ENCODE results near the gene MTMR4.

DNA sequence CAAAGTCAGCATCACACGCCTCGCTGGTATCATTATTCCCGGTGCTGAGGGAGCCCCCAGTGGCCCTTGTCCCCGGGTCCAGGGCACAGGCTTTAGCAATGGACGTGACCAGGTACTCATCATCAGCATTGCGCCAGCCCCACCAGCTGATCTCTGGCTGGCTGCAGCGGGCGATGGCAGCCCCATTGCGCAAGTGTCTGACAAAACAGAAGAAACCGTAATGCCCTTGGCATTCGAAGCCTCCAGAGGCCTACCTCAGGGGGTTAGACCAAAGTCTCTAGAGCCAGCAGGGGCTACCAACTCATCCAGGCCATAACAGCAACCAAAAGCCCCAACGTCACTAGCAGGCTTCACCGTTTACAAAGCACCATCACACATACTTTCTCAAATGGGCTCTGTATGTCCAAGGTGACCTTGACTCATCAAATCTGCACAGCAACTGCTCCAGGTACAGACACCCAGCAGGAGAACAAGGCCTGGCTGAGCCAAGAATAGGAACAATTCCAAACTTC, 7.3 kb downstream of the MTMR4 start:
- TF ChIP-seq, protein P1, sequence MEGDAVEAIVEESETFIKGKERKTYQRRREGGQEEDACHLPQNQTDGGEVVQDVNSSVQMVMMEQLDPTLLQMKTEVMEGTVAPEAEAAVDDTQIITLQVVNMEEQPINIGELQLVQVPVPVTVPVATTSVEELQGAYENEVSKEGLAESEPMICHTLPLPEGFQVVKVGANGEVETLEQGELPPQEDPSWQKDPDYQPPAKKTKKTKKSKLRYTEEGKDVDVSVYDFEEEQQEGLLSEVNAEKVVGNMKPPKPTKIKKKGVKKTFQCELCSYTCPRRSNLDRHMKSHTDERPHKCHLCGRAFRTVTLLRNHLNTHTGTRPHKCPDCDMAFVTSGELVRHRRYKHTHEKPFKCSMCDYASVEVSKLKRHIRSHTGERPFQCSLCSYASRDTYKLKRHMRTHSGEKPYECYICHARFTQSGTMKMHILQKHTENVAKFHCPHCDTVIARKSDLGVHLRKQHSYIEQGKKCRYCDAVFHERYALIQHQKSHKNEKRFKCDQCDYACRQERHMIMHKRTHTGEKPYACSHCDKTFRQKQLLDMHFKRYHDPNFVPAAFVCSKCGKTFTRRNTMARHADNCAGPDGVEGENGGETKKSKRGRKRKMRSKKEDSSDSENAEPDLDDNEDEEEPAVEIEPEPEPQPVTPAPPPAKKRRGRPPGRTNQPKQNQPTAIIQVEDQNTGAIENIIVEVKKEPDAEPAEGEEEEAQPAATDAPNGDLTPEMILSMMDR (IDR thresholded peaks at IDR 0.05; ENCODE audit: low read length) = no peak
- no peak for TF ChIP-seq EZH2 (IDR thresholded peaks at IDR 0.05; ENCODE audit: borderline replicate concordance, low read length)

Measured in OCI-LY1 (cell line).